Natural killer cell treated with Interleukin-12 subunit alpha and Interleukin-12 subunit beta and Interleukin-15 and Interleukin-18, amount 100 ng/mL, for 72 hours (primary cell): Measurements from ENCODE around the gene DNAL4. TPM values are rescaled to one million over a fixed set of nuclear protein-coding genes. Genes with fewer than 3 reads are reported as not detected.

ENCODE experiments used
- ATAC-seq, 2 donors: fragments of 150-1000 bp; cut with Tn5 transposase in 1 of 2; sonication (Bioruptor Pico), chemical (Tn5 transposase) in 1 of 2; 2 replicates each; pipeline ENCODE4 v1.10.0; 2021
- DNase-seq: peaks from one replicate; pipeline ENCODE4 v3.0.0; 2022; ENCODE audit warnings: low spot score
- H3K27ac Mint-ChIP-seq, 2 donors: 1 replicate in 1 of 2; 2 replicates in 1 of 2; pipeline ENCODE4 v1.8.0; 2022; ENCODE audit warnings: mixed read lengths in 2 of 2, mild to moderate bottlenecking in 1 of 2, moderate library complexity in 1 of 2
- H3K27me3 Mint-ChIP-seq, 2 donors: 1 replicate in 1 of 2; 2 replicates in 1 of 2; pipeline ENCODE4 v1.8.0; 2022; ENCODE audit warnings: mixed read lengths in 2 of 2
- H3K36me3 Mint-ChIP-seq: one replicate; pipeline ENCODE4 v1.8.0; 2022; ENCODE audit warnings: mixed read lengths
- H3K4me1 Mint-ChIP-seq, 2 donors: 1 replicate in 1 of 2; 2 replicates in 1 of 2; pipeline ENCODE4 v1.8.0; 2022; ENCODE audit warnings: low read depth in 2 of 2, mixed read lengths in 2 of 2, mild to moderate bottlenecking in 1 of 2
- H3K4me3 Mint-ChIP-seq: one replicate; pipeline ENCODE4 v1.8.0; 2022; ENCODE audit warnings: mixed read lengths
- H3K9me3 Mint-ChIP-seq: 2 replicates; pipeline ENCODE4 v1.8.0; 2022; ENCODE audit warnings: mixed read lengths
- total RNA-seq, 2 donors: library from RNA; stranded (reverse); gene quantifications; one replicate each; pipeline ENCODE4 v1.2.3, GENCODE V29; 2022

DNAL4 gene
- total RNA-seq, 2 donors from 2014 or later = 9.0 to 11.0 TPM

GRCh38 chr22:38832005-38832978 is 38.3 kb upstream of the DNAL4 start:
- H3K4me1 Mint-ChIP-seq = no peaks in the 10 kb centered on the region
- H3K9me3 Mint-ChIP-seq = no peaks in the 10 kb centered on the region
- H3K36me3 Mint-ChIP-seq = no peaks in the 10 kb centered on the region
- H3K27ac Mint-ChIP-seq = no peak overlapping the region
- no peak overlapping the region for H3K4me3 Mint-ChIP-seq
- DNase-seq (no peak), ATAC-seq (no peak)
- H3K27me3 Mint-ChIP-seq = no peaks in the 10 kb centered on the region

DNA sequence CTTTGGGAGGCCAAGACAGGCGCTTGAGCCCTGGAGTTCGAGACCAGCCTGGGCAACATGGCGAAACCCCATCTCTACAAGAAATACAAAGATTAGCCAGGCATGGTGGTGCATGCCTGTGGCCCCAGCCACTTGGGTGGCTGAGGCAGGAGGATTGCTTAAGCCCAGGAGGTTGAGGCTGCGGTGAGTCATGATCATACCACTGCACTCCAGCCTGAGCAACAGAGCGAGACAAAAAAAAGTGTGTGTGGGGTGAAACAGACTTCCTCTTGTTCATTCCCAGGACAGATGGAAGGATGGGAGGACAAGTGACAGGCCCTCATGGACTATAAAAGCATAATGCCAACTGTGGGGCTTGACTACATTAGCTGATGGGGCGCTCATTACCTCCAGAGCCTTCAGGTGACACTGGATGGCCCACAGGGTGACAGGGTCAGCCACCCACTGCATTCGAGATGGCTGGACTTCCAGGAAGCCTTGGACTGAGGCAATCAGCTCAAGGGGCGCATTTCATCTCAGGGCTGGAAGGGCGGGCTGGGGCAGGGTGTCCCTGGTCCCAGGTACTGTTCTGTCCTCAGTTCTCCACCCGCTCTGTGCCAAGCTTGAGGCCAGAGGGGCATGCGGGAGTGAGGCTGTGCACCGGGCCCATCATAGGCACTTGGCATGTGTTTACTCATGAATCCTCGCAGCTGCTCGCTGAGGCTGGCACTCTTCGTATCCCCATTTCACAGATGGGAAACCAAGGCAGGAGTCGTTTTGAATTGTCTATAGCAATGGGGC is 37.4 kb upstream of the DNAL4 start:
- Mint-ChIP-seq H3K4me1 (no peaks in the 10 kb centered on the region), H3K27ac (no peak overlapping the region), H3K27me3 (no peaks in the 10 kb centered on the region), H3K4me3 (no peak overlapping the region), H3K9me3 (no peaks in the 10 kb centered on the region), H3K36me3 (no peaks in the 10 kb centered on the region)
- ATAC-seq (no peak), DNase-seq (no peak)

- ATAC-seq = no peak
- H3K27me3 Mint-ChIP-seq = no peaks in the 10 kb centered on the region
These were observed 36.8 kb upstream of the DNAL4 start for GRCh38 chr22:38830845-38831108.

DNA sequence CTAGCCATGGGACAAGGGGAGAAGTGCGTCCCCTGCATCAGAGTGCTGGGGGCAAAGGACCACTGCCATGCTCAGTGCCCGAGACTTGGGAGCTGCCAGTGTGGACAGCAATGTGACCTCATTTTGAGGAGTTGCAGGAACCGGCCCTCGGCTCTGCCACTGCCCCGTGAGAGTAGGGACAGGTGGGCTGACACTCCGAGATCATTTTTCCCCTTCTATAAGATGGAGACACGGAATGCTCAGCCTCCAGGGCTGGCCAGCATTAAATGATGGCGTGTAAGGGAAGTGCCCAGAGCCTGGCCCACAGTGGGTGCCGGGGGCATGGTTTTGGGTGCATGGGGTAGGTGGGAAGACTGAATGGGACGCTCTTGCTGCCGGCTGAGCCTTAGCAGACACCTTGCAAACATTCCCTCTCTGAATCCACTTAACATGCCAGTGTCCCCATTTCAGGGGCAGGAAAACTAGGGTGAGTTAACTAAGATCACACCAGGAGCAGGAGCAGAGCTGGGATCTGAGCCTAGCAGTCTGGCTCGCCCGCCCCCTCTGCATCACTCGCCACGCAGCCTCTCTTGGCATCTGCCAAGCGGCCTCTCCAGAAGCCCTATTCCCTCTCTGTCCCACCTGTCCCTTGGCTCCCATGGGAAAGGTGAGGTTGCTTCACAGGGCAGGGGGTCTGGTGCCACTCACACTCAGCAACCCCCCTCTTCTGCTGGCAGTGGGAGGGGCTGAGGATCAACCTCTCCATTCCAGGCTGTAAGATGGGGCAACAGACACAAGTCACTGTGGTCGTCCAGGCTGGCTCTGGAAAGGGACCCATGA is 36.3 kb upstream of the DNAL4 start:
- no peak for ATAC-seq
- Mint-ChIP-seq H3K27ac (no peak overlapping the region), H3K4me1 (no peaks in the 10 kb centered on the region), H3K4me3 (no peak overlapping the region), H3K36me3 (no peaks in the 10 kb centered on the region), H3K9me3 (no peaks in the 10 kb centered on the region), H3K27me3 (no peaks in the 10 kb centered on the region)
- DNase-seq = peak; percentile 42

More at GRCh38 chr22:38830845-38831108, 36.8 kb upstream of the DNAL4 start:
- no peaks in the 10 kb centered on the region for H3K9me3 Mint-ChIP-seq
- no peak overlapping the region for H3K4me3 Mint-ChIP-seq
- no peaks in the 10 kb centered on the region for H3K36me3 Mint-ChIP-seq
- DNase-seq = no peak
- H3K4me1 Mint-ChIP-seq = no peaks in the 10 kb centered on the region
- H3K27ac Mint-ChIP-seq = no peak overlapping the region

DNA sequence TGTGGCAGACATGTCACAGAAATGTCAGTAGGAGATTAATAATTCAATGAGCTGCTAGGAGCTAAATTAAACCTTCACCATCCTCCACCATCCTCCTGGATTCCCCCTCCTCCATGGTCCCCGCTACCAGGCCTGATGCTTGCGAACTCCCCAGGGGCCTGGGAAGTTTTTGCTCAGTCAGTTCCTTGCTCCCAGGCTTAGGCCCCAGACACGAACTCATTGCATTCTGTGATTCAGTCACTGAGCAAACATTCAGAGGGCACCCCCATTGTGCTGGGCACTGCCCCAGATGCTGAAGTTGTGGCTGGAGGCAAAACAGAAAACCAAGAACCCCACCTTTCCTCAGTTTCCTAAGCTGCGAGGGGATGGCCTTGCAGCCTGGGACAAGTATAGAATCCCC is 35.5 kb upstream of the DNAL4 start:
- Mint-ChIP-seq H3K9me3 (no peaks in the 10 kb centered on the region), H3K27ac (no peak overlapping the region), H3K4me1 (no peaks in the 10 kb centered on the region), H3K4me3 (no peak overlapping the region), H3K27me3 (no peaks in the 10 kb centered on the region), H3K36me3 (no peaks in the 10 kb centered on the region)
- peak; percentile 41 for DNase-seq
- no peak for ATAC-seq

DNA sequence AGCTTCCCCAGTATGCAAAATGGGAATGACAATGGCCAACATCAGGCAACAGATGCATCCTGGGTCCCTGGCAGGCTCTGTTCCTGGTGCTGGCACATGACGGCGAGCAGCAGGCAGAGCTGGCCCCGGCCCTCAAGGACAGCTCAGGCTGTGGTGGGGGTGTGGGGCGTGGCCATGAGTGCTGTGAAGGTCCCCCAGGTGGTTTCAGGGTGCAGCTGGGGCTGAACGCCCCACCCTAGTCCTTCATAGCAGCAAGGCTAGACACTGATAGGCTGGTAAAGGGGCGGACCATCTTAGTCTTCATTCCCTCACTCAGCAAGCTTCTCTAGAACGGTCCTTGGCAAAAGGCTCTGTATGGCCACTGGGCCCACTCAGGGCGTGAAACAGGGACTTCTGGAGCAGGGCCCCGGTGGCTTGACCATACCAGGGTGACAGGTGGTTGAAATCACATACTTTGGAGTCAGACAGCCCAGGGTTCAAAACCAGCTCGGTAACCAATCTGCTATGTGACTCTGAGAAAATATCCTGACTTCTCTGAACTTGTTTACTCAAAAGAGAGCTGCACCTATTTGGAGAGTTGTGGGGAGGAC is 34.8 kb upstream of the DNAL4 start:
- H3K27me3 Mint-ChIP-seq = no peaks in the 10 kb centered on the region
- H3K36me3 Mint-ChIP-seq = no peaks in the 10 kb centered on the region
- H3K4me3 Mint-ChIP-seq = no peak overlapping the region
- peak; percentile 42 for DNase-seq
- ATAC-seq = no peak
- H3K27ac Mint-ChIP-seq = no peak overlapping the region
- no peaks in the 10 kb centered on the region for H3K4me1 Mint-ChIP-seq
- H3K9me3 Mint-ChIP-seq = no peaks in the 10 kb centered on the region

GRCh38 chr22:38828191-38828590 is 34.2 kb upstream of the DNAL4 start:
- H3K27ac Mint-ChIP-seq = no peak overlapping the region
- H3K4me1 Mint-ChIP-seq = peaks cover 0 to 2% of the 10 kb centered on the region in 2 donors
- no peaks in the 10 kb centered on the region for H3K36me3 Mint-ChIP-seq
- ATAC-seq = no peak
- H3K27me3 Mint-ChIP-seq = no peaks in the 10 kb centered on the region
- H3K4me3 Mint-ChIP-seq = no peak overlapping the region
- no peak for DNase-seq
- no peaks in the 10 kb centered on the region for H3K9me3 Mint-ChIP-seq

GRCh38 chr22:38827510-38827909 is 33.6 kb upstream of the DNAL4 start:
- H3K27ac Mint-ChIP-seq = no peak overlapping the region
- H3K36me3 Mint-ChIP-seq = no peaks in the 10 kb centered on the region
- H3K4me1 Mint-ChIP-seq = peaks cover 0 to 2% of the 10 kb centered on the region in 2 donors
- no peaks in the 10 kb centered on the region for H3K9me3 Mint-ChIP-seq
- ATAC-seq = no peak
- no peaks in the 10 kb centered on the region for H3K27me3 Mint-ChIP-seq
- DNase-seq = no peak
- H3K4me3 Mint-ChIP-seq = no peak overlapping the region

GRCh38 chr22:38826801-38827200 is 32.9 kb upstream of the DNAL4 start:
- no peak for DNase-seq
- peaks cover 0 to 2% of the 10 kb centered on the region in 2 donors for H3K4me1 Mint-ChIP-seq
- ATAC-seq = no peak
- no peak overlapping the region for H3K27ac Mint-ChIP-seq
- H3K27me3 Mint-ChIP-seq = no peaks in the 10 kb centered on the region
- H3K36me3 Mint-ChIP-seq = no peaks in the 10 kb centered on the region
- no peak overlapping the region for H3K4me3 Mint-ChIP-seq
- no peaks in the 10 kb centered on the region for H3K9me3 Mint-ChIP-seq

DNA sequence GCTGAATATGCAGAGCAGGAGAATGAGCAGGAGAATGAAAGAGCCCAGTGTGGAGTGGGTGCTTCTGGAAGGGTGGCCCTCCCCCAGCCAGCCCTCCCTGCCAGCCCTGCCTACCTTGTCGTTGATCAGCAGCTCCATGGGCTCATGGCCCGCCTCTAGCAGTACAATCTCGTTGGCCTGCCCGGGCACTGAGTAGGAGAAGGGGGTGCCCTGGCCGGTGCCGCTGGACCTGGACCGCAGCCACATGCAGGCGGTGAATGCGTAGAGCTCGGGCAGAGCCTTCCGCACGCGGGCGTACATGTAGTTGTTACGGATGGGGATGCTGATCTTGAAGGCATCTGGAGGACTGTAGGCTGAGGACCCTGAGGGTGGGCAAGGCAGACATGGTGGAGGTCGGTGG is 32.4 kb upstream of the DNAL4 start:
- Mint-ChIP-seq H3K4me3 (no peak overlapping the region), H3K27ac (no peak overlapping the region), H3K9me3 (no peaks in the 10 kb centered on the region), H3K4me1 (peaks cover 0 to 2% of the 10 kb centered on the region in 2 donors), H3K36me3 (no peaks in the 10 kb centered on the region), H3K27me3 (no peaks in the 10 kb centered on the region)
- ATAC-seq = no peak
- no peak for DNase-seq

DNA sequence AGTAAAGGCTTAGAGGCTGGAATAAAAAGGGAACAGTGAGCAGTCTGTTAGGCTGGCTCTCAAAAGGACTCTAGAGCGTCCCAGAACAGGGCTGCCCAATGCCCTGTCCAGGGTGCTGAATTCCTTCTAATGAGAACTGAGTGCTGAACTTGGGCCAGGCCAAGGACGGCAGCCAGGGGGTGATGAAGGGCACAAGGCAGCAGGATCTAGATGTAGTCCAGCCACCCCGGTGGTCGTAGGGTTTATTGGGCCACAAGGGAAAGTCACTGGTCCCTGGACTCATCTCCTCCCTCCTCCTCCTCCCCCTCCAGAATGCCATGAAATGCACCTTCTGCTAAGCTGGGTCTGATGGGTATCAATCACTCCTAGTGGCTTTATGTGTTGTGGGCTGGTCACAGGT is 30.6 kb upstream of the DNAL4 start:
- no peaks in the 10 kb centered on the region for H3K36me3 Mint-ChIP-seq
- no peaks in the 10 kb centered on the region for H3K9me3 Mint-ChIP-seq
- no peaks in the 10 kb centered on the region for H3K27me3 Mint-ChIP-seq
- ATAC-seq (peak in 1 of 2 donors; percentile 59), DNase-seq (no peak)
- no peak overlapping the region for H3K4me3 Mint-ChIP-seq
- peaks cover 0 to 2% of the 10 kb centered on the region in 2 donors for H3K4me1 Mint-ChIP-seq
- H3K27ac Mint-ChIP-seq = no peak overlapping the region

- Mint-ChIP-seq H3K4me3 (no peak overlapping the region), H3K36me3 (no peaks in the 10 kb centered on the region), H3K4me1 (peaks cover 0 to 2% of the 10 kb centered on the region in 2 donors), H3K27ac (peak overlapping the region in 1 of 2 donors; percentile 19), H3K27me3 (no peaks in the 10 kb centered on the region), H3K9me3 (no peaks in the 10 kb centered on the region)
- ATAC-seq (no peak), DNase-seq (no peak)
These were observed 29.7 kb upstream of the DNAL4 start for GRCh38 chr22:38823637-38824036.

GRCh38 chr22:38823076-38823475 is 29.1 kb upstream of the DNAL4 start:
- no peak overlapping the region for H3K4me3 Mint-ChIP-seq
- no peaks in the 10 kb centered on the region for H3K9me3 Mint-ChIP-seq
- H3K36me3 Mint-ChIP-seq = no peaks in the 10 kb centered on the region
- ATAC-seq = no peak
- H3K27ac Mint-ChIP-seq = peak overlapping the region in 1 of 2 donors; percentile 19
- peaks cover 0 to 2% of the 10 kb centered on the region in 2 donors for H3K4me1 Mint-ChIP-seq
- DNase-seq = no peak
- no peaks in the 10 kb centered on the region for H3K27me3 Mint-ChIP-seq
